ENCODE measurements around the gene DIS3L2.
A peak's percentile ranks its signal among the peaks of the same experiment; 100 is the strongest.

The DIS3L2 gene

DNA sequence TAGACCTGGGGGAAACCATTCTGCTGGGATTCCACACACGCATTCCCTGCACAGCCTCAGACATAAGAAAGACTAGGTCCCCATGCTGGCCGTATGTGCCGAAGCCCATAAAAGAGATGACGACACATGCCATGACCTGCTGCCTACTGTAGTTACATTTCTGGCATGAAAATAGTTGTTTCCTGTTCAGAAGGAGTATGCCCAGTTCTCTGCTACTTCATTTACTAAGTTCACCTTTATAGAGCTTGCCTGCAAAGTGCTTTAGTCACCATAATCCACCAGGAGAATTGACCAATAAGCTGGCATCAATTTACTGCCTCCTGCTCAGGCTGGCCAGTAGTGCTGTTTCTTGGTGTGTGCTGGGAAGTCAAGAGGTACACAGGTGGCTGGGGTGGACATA lies 266.8 kb downstream of the DIS3L2 start:
- TF ChIP-seq, protein P1, sequence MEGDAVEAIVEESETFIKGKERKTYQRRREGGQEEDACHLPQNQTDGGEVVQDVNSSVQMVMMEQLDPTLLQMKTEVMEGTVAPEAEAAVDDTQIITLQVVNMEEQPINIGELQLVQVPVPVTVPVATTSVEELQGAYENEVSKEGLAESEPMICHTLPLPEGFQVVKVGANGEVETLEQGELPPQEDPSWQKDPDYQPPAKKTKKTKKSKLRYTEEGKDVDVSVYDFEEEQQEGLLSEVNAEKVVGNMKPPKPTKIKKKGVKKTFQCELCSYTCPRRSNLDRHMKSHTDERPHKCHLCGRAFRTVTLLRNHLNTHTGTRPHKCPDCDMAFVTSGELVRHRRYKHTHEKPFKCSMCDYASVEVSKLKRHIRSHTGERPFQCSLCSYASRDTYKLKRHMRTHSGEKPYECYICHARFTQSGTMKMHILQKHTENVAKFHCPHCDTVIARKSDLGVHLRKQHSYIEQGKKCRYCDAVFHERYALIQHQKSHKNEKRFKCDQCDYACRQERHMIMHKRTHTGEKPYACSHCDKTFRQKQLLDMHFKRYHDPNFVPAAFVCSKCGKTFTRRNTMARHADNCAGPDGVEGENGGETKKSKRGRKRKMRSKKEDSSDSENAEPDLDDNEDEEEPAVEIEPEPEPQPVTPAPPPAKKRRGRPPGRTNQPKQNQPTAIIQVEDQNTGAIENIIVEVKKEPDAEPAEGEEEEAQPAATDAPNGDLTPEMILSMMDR (IDR thresholded peaks at IDR 0.05; ENCODE audit: extremely low read depth, insufficient read depth, missing control alignments): no peak
- DNase-seq (ENCODE audit: low spot score): no peak
- in situ Hi-C loops (cut with MboI; ENCODE audit: low pct_unique_long_range_greater_than_20kb, low sequenced_read_pairs, unreplicated experiment): no loop called here

DNA sequence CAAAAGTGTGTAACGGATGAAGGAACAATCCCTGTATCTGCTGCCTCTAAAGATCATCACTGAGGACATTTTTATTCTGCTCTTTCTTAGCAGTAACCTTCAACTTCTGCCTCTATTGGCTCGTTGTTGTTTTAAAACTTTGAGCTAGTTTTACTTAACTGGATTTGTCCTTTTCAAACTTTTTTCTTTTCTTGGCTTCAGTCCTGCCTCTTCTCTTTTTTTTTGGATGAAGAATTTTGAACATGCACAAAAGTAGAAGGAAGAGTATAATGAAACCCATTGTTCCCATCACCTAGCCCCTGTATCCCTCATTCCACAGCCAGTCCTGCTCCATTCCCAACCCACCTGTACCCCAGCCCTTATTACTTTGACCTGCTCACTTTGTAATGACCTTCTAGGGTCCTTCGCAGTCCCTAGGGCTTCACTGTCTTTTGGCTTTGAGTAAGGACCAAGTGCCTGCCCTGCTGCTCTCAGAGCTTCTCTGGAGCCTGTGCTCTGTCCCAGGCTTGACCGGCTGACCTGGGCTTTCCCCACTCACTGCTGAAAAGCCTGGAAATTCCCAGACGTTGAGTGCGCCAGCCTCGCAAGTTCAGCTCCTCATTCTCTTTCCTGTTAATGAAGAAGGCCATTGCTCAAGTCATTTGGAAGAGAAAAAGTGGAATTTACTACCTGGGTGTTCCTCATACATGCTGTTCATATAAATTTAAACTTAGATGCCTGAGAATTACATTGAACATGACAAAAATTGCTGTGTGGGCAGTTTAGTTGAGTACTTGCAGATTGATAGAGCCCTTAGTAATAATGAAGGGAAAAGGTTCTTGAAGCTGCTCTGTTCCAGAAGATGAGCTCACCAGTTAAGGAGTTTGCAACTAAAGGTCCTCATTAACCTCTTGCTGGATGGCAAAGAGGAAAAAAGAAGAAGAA lies 267.7 kb downstream of the DIS3L2 start:
- in situ Hi-C loops (cut with MboI; ENCODE audit: low pct_unique_long_range_greater_than_20kb, low sequenced_read_pairs, unreplicated experiment): no loop called here

DNA sequence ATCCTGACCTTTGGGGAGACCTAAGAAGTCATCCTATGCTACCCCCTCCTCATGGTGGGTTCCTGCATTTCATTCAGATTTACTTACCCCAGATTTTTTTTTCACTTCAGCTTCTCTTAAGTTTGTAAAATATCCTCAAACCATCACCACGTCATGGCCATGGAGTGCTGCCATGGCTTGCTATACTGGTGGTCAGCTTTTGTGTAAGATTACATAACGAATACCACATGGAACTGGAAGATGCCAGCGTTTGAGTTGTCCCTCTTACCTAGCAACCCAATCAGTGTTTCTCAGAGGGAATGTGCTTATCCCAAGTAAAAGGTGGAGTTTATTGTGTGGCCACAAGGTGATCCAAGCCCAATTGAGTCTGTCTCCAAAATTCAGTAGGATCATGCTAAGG lies 268.4 kb downstream of the DIS3L2 start:
- DNase-seq (ENCODE audit: low spot score): no peak
- in situ Hi-C loops (cut with MboI; ENCODE audit: low pct_unique_long_range_greater_than_20kb, low sequenced_read_pairs, unreplicated experiment): loop anchor here (10.0 kb wide), 1 partner anchor 65 kb away; no protein-coding TSS in a partner anchor
- TF ChIP-seq, protein P1 (IDR thresholded peaks at IDR 0.05; ENCODE audit: extremely low read depth, insufficient read depth, missing control alignments): no peak

More for the DNA sequence above, 267.7 kb downstream of the DIS3L2 start:
- DNase-seq (ENCODE audit: low spot score): no peak
- TF ChIP-seq, protein P1 (IDR thresholded peaks at IDR 0.05; ENCODE audit: extremely low read depth, insufficient read depth, missing control alignments): no peak

DNA sequence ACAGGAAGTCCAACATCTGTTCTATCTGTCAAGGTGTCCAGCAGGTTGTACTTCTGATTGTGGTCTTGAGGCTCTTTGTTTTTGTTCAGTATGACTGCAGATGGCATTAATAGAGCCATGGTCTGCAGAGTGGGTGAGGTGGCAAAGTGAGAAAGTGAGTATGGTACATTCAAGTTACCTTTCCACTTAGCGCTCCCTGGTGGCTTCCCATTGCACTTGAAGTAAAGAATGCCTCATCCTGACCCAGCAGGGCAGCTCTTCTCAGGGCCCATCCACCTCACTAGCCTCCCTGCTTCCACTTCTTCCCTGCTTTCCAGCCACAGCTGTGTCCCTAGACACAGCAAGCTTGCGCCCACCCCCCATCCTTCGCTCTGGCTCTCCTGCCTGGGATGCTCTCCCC lies 269.0 kb downstream of the DIS3L2 start:
- in situ Hi-C loops (cut with MboI; ENCODE audit: low pct_unique_long_range_greater_than_20kb, low sequenced_read_pairs, unreplicated experiment): loop anchor here (10.0 kb wide), 1 partner anchor 66 kb away; no protein-coding TSS in a partner anchor
- TF ChIP-seq, protein P1 (IDR thresholded peaks at IDR 0.05; ENCODE audit: extremely low read depth, insufficient read depth, missing control alignments): peak; percentile 33
- no peak for DNase-seq (ENCODE audit: low spot score)

DNA sequence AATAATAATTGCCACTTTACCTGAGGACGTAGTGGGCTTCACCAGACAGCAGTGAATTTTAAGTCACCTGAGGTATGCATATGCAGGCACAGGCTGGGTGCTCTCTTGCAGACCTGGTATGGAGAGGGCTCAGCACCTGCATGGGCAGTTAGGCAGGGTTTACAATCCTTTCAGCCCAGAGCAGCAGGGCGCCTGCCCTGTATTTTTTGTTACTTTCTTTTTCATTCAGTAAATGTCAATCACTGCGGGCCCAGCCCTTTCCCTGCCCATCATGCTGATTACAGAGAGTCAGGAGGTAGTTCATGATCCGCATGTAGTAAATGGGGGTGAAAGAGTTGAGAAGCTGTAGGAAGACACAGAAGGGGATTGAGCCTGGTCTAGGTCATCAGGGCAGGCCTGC lies 270.0 kb downstream of the DIS3L2 start:
- in situ Hi-C loops (cut with MboI; ENCODE audit: low pct_unique_long_range_greater_than_20kb, low sequenced_read_pairs, unreplicated experiment): loop anchor here (10.0 kb wide), 1 partner anchor 67 kb away; no protein-coding TSS in a partner anchor
- TF ChIP-seq, protein P1 (IDR thresholded peaks at IDR 0.05; ENCODE audit: extremely low read depth, insufficient read depth, missing control alignments): no peak
- no peak for DNase-seq (ENCODE audit: low spot score)

DNA sequence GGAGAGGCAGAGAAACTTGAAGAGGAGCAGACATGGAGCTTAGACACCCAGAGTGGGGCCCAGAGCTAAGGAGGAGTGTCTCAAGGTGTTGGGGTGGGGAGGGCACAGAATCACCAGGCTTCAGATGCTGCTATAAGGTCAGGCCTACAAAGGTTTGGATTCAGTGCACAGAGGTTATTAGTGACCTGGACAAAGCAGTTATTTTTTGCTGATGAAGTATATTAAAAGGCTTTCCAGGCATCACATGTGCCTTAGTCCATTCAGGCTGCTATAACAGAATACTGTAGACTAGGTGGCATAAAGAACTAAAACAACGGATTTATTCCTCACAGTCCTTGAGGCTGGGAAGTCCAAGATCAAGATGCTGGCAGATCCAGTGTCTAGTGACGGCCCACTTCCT lies 271.4 kb downstream of the DIS3L2 start:
- DNase-seq (ENCODE audit: low spot score): no peak
- TF ChIP-seq, protein P1 (IDR thresholded peaks at IDR 0.05; ENCODE audit: extremely low read depth, insufficient read depth, missing control alignments): no peak
- in situ Hi-C loops (cut with MboI; ENCODE audit: low pct_unique_long_range_greater_than_20kb, low sequenced_read_pairs, unreplicated experiment): loop anchor here (10.0 kb wide), 1 partner anchor 68 kb away; no protein-coding TSS in a partner anchor

Measured in GM13977 (cell line).